Mesendoderm (in vitro differentiated cells): ENCODE measurements around the gene NPPC.
A peak's percentile ranks its signal among the peaks of the same experiment; 100 is the strongest.

ENCODE experiments used
- DNase-seq: peaks from one replicate; pipeline ENCODE4 v3.0.0; 2013
- H2AK5ac ChIP-seq: 2 replicates; pipeline ENCODE4 v1.6.1; 2013; ENCODE audit warnings: low read length, inconsistent platforms
- H2BK120ac ChIP-seq: 2 replicates; pipeline ENCODE4 v1.6.1; 2013; ENCODE audit warnings: low read depth, mild to moderate bottlenecking, low read length, moderate library complexity, mixed read lengths
- H2BK15ac ChIP-seq: replicated peaks from 2 replicates; pipeline ENCODE4 v1.6.1; 2013; ENCODE audit warnings: low read depth, mild to moderate bottlenecking, moderate library complexity
- H2BK5ac ChIP-seq: 2 replicates; pipeline ENCODE4 v1.6.1; 2013; ENCODE audit warnings: low read length, inconsistent platforms
- H3K18ac ChIP-seq: 2 replicates; pipeline ENCODE4 v1.6.1; 2013; ENCODE audit warnings: mild to moderate bottlenecking, low read length, mixed read lengths
- H3K23ac ChIP-seq: one replicate; pipeline ENCODE4 v1.6.1; 2013; ENCODE audit warnings: low read length
- H3K27ac ChIP-seq: 2 replicates; pipeline ENCODE4 v1.5.1; 2013; ENCODE audit warnings: low read depth, mild to moderate bottlenecking, inconsistent platforms, low read length, moderate library complexity
- H3K27me3 ChIP-seq: 2 replicates; pipeline ENCODE4 v1.6.1; 2013; ENCODE audit warnings: low read length, control low read depth, mild to moderate bottlenecking, inconsistent platforms; ENCODE audit not compliant: insufficient read depth, poor library complexity
- H3K36me3 ChIP-seq: 2 replicates; pipeline ENCODE4 v1.6.1; 2013; ENCODE audit warnings: low read length, inconsistent platforms; ENCODE audit not compliant: control insufficient read depth, insufficient read depth
- H3K4ac ChIP-seq: one replicate; pipeline ENCODE4 v1.6.1; 2013; ENCODE audit warnings: low read depth, mild to moderate bottlenecking, low read length, moderate library complexity
- H3K4me1 ChIP-seq: 2 replicates; pipeline ENCODE4 v1.6.1; 2013; ENCODE audit warnings: low read depth, low read length, inconsistent platforms; ENCODE audit not compliant: control insufficient read depth
- H3K4me2 ChIP-seq: 2 replicates; pipeline ENCODE4 v1.6.1; 2013; ENCODE audit warnings: low read length
- H3K4me3 ChIP-seq: 2 replicates; pipeline ENCODE4 v1.5.1; 2013; ENCODE audit warnings: mild to moderate bottlenecking, low read length
- H3K56ac ChIP-seq: one replicate; pipeline ENCODE4 v1.6.1; 2013; ENCODE audit warnings: low read length
- H3K79me1 ChIP-seq: 2 replicates; pipeline ENCODE4 v1.6.1; 2013; ENCODE audit warnings: low read length, inconsistent platforms
- H3K79me2 ChIP-seq: 2 replicates; pipeline ENCODE4 v1.6.1; 2013; ENCODE audit warnings: mild to moderate bottlenecking, low read length; ENCODE audit not compliant: control insufficient read depth, insufficient read depth
- H3K9ac ChIP-seq: 2 replicates; pipeline ENCODE4 v1.6.1; 2013; ENCODE audit warnings: low read length, inconsistent platforms
- H4K5ac ChIP-seq: one replicate; pipeline ENCODE4 v1.6.1; 2013; ENCODE audit warnings: low read length
- H4K8ac ChIP-seq: one replicate; pipeline ENCODE4 v1.6.1; 2013; ENCODE audit warnings: low read depth, mild to moderate bottlenecking, control low read depth, low read length, moderate library complexity
- WGBS: extraction: QIAGEN DNeasy Blood & Tissue Kit; methylation state at CpG from one replicate; pipeline ENCODE4 v1.1.7; 2013; ENCODE audit warnings: low lambda C conversion rate, missing lambda C conversion rate; ENCODE audit not compliant: insufficient coverage; ENCODE audit errors: extremely low coverage; 5-methylcytosine and 5-hydroxymethylcytosine counted together

NPPC gene

GRCh38 chr2:231961349-231962166 lies 35.4 kb upstream of the NPPC start, which contains the start of gene DIS3L2:
DIS3L2 (plus strand) TSS chr2:231961713; CDS start chr2:232014928, 53,215 bp downstream.
- no CpG with 5 or more reads among the region's 83 CpGs for WGBS
- Histone ChIP-seq H3K18ac (peak within 1 kb of the TSS; percentile 85), H2BK120ac (no peak within 1 kb of the TSS), H3K4me1 (peaks cover 2% of the 10 kb centered on the region), H2BK15ac (no peak within 1 kb of the TSS), H3K4me2 (peak within 1 kb of the TSS; percentile 77), H3K36me3 (no peaks in the 10 kb centered on the region), H3K79me1 (peaks cover 6% of the 10 kb centered on the region), H4K8ac (peak within 1 kb of the TSS; percentile 69), H2BK5ac (peak within 1 kb of the TSS; percentile 55), H3K23ac (peak within 1 kb of the TSS; percentile 66), H2AK5ac (no peak within 1 kb of the TSS), H3K56ac (peak within 1 kb of the TSS; percentile 97), H3K4ac (peak within 1 kb of the TSS; percentile 61), H3K27ac (peak within 1 kb of the TSS; percentile 33), H3K4me3 (peak within 1 kb of the TSS; percentile 95), H4K5ac (peak within 1 kb of the TSS; percentile 91), H3K9ac (peak within 1 kb of the TSS; percentile 91), H3K79me2 (peaks cover 2% of the 10 kb centered on the region), H3K27me3 (no peaks in the 10 kb centered on the region)
- DNase-seq, result peak; percentile 92

- Histone ChIP-seq H4K5ac (peak overlapping the region; percentile 91), H3K27ac (no peak overlapping the region), H3K56ac (peak overlapping the region; percentile 97), H2AK5ac (no peak overlapping the region), H3K36me3 (no peaks in the 10 kb centered on the region), H3K18ac (peak overlapping the region; percentile 85), H3K4ac (peak overlapping the region; percentile 61), H3K79me1 (peaks cover 6% of the 10 kb centered on the region), H3K27me3 (no peaks in the 10 kb centered on the region), H3K9ac (peak overlapping the region; percentile 91), H2BK15ac (no peak overlapping the region), H3K23ac (peak overlapping the region; percentile 66), H4K8ac (peak overlapping the region; percentile 69), H3K4me3 (peak overlapping the region; percentile 95), H2BK5ac (peak overlapping the region; percentile 55), H3K79me2 (peaks cover 2% of the 10 kb centered on the region), H3K4me1 (peaks cover 2% of the 10 kb centered on the region), H2BK120ac (no peak overlapping the region), H3K4me2 (peak overlapping the region; percentile 73)
- no CpG with 5 or more reads among the region's 18 CpGs for WGBS
- no peak for DNase-seq
These were observed 34.7 kb upstream of the NPPC start for GRCh38 chr2:231960810-231961348.

GRCh38 chr2:231957913-231958763 lies 31.9 kb upstream of the NPPC start:
- no peak overlapping the region for H3K9ac ChIP-seq
- no peak overlapping the region for H2BK5ac ChIP-seq
- no peak overlapping the region for H3K4me3 ChIP-seq
- H3K56ac ChIP-seq, result no peak overlapping the region
- no peaks in the 10 kb centered on the region for H3K79me2 ChIP-seq
- peaks cover 2% of the 10 kb centered on the region for H3K4me1 ChIP-seq
- WGBS, result no CpG with 5 or more reads among the region's 4 CpGs
- H4K8ac ChIP-seq, result no peak overlapping the region
- H2AK5ac ChIP-seq, result no peak overlapping the region
- no peak overlapping the region for H2BK120ac ChIP-seq
- no peak overlapping the region for H3K23ac ChIP-seq
- H3K27me3 ChIP-seq, result no peaks in the 10 kb centered on the region
- no peak for DNase-seq
- no peak overlapping the region for H3K4ac ChIP-seq
- H2BK15ac ChIP-seq, result no peak overlapping the region
- H3K36me3 ChIP-seq, result no peaks in the 10 kb centered on the region
- no peak overlapping the region for H3K4me2 ChIP-seq
- H3K27ac ChIP-seq, result no peak overlapping the region
- H3K18ac ChIP-seq, result no peak overlapping the region
- no peak overlapping the region for H4K5ac ChIP-seq
- peaks cover 3% of the 10 kb centered on the region for H3K79me1 ChIP-seq

GRCh38 chr2:231955758-231956472 lies 29.7 kb upstream of the NPPC start:
- Histone ChIP-seq H3K27ac (no peak overlapping the region), H2BK120ac (no peak overlapping the region), H4K5ac (no peak overlapping the region), H3K9ac (no peak overlapping the region), H3K27me3 (no peaks in the 10 kb centered on the region), H3K18ac (no peak overlapping the region), H3K4ac (no peak overlapping the region), H3K4me1 (peaks cover under 1% of the 10 kb centered on the region), H3K79me2 (no peaks in the 10 kb centered on the region), H2BK15ac (no peak overlapping the region), H3K79me1 (no peaks in the 10 kb centered on the region), H2AK5ac (no peak overlapping the region), H3K36me3 (no peaks in the 10 kb centered on the region), H4K8ac (no peak overlapping the region), H3K4me2 (no peak overlapping the region), H3K4me3 (no peak overlapping the region), H2BK5ac (no peak overlapping the region), H3K23ac (no peak overlapping the region), H3K56ac (no peak overlapping the region)
- no CpG with 5 or more reads among the region's 8 CpGs for WGBS
- DNase-seq, result no peak

- no peak overlapping the region for H4K8ac ChIP-seq
- no peak overlapping the region for H2BK120ac ChIP-seq
- H3K27me3 ChIP-seq, result no peaks in the 10 kb centered on the region
- no peaks in the 10 kb centered on the region for H3K4me1 ChIP-seq
- H3K9ac ChIP-seq, result no peak overlapping the region
- H3K79me1 ChIP-seq, result no peaks in the 10 kb centered on the region
- H3K4me2 ChIP-seq, result no peak overlapping the region
- no peak overlapping the region for H2BK5ac ChIP-seq
- H3K4ac ChIP-seq, result no peak overlapping the region
- no peak overlapping the region for H3K18ac ChIP-seq
- H3K4me3 ChIP-seq, result no peak overlapping the region
- H3K23ac ChIP-seq, result no peak overlapping the region
- H3K36me3 ChIP-seq, result no peaks in the 10 kb centered on the region
- no peak overlapping the region for H3K56ac ChIP-seq
- no peak overlapping the region for H4K5ac ChIP-seq
- no peak overlapping the region for H2BK15ac ChIP-seq
- H3K27ac ChIP-seq, result no peak overlapping the region
- no peaks in the 10 kb centered on the region for H3K79me2 ChIP-seq
- WGBS, result no CpG with 5 or more reads among the region's 2 CpGs
- no peak for DNase-seq
- no peak overlapping the region for H2AK5ac ChIP-seq
These were observed 25.3 kb upstream of the NPPC start for GRCh38 chr2:231951452-231952035.
